ENCODE results near the gene COMMD10.
A peak's percentile ranks its signal among the peaks of the same experiment; 100 is the strongest.
"Not testable (repeated sequence)": the region's sequence is repeated elsewhere in the genome, so short reads cannot be mapped to it uniquely, and the experiment has no call there.

The COMMD10 gene

DNA sequence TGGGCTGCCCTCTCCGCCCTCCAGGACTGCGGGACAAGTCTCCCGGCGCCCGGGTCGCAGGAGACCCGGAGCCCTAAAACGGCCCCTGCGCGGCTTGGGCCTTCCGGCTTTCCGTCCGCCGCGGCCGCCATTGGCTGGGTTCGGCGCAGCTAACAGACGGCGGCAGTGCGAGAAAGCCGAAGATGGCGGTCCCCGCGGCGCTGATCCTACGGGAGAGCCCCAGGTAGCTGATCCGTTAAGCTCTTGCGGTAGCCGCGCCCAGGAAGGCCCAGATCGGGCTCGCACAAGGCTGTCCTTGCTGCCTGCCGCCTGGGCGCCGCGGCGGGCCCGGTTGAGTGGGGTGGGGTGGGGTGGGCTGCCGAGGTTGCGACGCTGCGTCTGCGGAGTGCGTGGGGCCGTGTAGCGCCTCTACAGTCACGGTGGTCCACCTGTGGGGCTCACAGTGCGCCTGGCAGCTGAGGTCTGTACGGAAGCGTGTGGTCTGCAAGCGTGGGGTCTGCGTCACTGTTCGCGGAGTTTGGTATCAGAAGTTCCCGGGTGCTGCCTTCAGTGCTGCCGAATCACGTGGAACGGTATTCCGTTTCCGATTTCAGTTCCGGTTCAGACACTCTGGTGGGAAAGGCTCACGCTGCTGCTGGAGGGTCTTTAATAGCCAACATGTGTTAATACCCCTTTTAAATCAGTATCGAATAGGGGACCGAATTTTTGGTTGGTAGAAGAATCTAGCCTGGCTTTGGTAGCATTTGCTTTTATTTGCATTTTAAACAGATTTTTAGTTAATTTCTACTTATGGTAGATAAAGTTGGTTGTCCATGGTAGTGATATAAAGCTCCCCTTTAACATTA is at the start of gene COMMD10:
TSS of gene COMMD10 (plus strand) at position 155 of the 845 bp plus-strand sequence.
- peak; percentile 54 for DNase-seq

GRCh38 chr5:116035123-116035522 is 49.7 kb upstream of the COMMD10 start:
- no peak for DNase-seq

DNA sequence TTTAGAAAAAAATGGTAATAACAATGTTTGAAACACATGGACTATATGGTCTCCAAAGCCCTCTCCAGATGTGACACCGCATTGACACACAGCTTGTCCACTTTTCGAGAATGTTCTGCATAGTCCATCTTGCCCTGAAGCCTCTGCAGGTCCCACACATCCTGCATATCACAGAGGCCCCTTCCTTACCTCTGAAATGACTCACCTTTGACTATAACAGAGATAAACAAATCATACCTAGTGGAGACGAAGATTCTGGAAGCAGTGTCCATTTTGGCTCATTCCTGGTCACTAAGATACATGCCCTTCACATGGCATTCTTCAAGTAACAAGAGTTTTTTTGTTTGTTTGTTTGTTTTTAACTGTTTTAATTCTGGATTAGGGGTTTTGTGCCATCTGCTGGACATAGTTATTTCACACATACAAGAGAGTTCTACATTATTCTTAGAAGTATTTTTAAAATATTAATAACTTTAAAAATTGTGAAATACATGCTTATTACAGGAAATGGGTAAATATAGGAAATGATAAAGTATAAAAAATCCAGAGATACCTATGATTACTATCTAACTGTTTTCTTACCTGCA is 47.5 kb upstream of the COMMD10 start:
- DNase-seq = no peak

- DNase-seq = no peak
Measured at GRCh38 chr5:116038817-116039216, 46.0 kb upstream of the COMMD10 start.

DNA sequence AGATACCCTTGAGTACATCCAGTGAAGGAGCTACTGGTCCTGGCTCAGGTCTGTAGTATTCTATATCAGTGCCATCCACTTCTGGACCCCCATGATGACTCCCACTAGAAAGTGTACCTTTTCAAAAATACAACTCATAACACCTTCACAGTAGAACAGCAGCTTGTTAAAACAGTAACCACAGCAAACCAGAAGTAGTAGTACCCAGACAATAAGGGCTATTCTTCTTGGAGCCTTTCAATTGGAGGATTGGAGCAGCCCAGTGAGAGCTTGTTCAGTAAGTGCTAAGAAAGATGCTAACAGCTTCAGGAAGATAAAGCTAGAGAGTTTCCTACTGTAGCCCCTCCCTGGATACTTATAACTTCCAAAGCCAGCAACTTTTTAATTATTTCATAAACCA is 42.5 kb upstream of the COMMD10 start:
- DNase-seq = no peak

DNA sequence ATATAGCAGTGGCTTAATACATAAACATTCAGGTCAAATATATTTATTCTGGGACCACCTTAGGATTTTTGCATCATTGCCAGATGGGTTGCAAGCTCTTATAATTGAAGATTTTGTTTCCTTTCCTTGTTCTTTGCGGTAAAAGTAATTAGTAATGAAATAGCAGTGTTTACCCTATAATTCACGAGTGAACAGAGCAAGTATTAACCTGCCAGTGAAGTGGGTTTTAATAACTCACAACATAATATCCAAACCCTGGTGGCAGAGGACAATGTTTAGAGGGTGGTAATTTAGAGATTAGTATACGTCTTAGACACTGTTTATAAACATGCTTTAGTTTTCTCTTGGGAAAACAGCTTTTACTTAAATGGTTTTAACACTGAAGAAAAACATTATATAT is 40.8 kb upstream of the COMMD10 start:
- no peak for DNase-seq

DNA sequence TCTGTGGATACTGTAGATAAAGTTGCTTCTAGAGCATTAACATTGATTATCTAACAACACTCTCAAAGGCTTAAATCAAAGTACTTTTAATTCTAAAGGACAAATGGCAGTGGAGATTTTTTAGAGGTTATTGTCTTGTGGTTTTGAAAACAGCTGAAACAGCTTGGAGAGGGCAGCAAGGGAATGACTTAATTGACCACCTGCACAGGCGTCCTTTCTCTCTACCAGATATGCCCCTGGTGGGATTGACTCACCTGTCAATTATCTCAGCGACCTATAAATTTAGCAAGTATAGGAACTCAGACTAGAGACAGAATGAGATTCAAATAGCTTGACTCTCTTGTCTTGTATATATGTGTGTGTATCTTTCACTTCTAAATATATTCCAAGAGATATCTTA is 39.0 kb upstream of the COMMD10 start:
- no peak for DNase-seq

DNA sequence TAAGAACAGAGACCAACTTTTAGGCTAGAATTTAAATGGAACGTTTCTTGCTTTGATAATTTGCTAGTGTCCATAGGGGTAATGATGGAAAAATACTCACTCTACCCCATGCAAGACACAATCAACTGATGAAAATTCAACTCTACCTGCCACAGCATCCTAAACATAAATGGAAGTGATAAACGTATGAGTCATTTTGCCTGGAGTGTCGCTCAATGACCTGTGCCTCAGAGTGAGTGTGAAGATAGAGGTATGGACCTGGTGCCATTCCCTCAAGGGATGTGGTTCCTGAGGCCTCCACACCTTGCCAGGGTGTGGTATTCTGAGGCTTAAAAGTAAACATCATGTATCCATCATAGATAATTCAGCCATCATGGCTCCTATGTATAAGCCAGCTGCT is 38.6 kb upstream of the COMMD10 start:
- no peak for DNase-seq

- DNase-seq = no peak
Measured at GRCh38 chr5:116046823-116047222, 38.0 kb upstream of the COMMD10 start.

GRCh38 chr5:116058346-116058936 is 26.4 kb upstream of the COMMD10 start:
- DNase-seq = no peak

GRCh38 chr5:116062352-116062751 is 22.5 kb upstream of the COMMD10 start:
- DNase-seq = no peak

- DNase-seq = no peak
Measured at GRCh38 chr5:116063950-116064349, 20.9 kb upstream of the COMMD10 start.

DNA sequence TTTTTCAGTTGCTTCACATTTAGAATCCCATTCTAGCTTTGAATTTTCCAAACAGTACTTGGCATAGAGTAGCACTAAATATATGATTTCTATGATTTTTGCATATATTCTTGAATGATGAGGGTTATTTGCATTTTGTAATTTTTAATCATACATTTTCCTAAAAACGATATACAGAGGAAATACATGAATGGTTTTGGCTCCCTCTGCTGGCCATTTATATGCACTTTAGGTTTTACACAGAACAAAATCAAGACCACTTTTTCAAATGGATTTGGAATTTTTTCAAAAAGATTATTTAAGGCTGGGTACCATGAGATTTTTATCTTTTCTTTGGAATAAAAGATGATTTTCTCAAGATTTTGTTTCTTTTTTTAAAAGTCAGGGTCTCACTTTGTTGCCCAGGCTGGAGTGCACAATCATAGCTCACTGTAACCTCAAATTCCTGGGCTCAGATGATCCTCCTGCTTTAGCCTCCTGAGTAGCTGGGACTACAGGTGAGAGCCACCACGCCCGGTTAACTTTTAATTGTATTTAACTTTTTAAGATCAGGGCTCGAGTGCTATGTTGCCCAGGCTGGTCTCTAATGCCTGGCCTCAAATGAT is 16.7 kb upstream of the COMMD10 start:
- DNase-seq = peak; percentile 23

DNA sequence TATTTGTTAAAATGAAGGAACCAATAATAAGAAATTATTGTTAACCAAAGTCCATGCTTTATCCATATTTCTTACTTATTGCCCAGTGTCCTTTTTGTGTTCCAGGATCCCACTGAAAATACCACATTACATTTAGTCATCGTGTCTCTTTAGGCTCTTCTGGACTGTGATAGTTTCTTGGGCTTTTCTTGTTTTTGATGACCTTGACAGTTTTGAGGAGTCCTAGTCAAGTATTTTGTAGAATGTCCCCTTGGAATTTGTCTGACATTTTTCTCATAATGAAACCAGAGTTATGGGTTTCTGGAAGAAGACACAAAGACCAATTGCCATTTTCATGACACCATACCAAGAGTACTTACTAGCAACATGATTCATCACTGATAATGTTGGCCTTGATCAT is 13.6 kb upstream of the COMMD10 start:
- no peak for DNase-seq

DNA sequence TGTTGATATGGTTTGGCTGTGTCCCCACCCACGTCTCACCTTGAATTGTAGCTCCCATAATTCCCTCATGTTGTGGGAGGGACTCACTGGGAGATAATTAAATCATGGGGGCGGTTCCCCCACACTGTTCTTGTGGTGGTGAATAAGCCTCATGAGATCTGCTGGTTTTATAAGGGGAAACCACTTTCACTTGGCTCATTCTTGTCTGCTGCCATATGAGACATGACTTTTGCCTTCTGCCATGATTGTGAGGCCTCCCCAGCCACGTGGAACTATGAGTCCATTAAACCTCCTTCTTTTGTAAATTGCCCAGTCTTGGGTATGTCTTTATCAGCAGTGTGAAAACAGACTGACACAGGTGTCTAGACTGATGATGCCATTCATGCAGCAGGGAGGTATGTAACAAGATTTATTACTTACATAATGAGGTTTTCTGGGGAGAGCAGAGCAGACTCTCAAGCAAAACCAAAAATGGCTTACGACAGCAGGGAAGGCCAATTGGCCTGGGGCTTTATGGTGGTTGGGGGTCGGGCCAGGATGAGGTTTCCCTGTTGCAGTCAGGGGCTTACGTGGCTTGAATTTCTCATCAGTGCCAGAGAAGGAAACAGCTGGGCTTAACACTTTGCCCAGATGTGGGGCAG is 9.5 kb upstream of the COMMD10 start:
- no peak for DNase-seq

DNA sequence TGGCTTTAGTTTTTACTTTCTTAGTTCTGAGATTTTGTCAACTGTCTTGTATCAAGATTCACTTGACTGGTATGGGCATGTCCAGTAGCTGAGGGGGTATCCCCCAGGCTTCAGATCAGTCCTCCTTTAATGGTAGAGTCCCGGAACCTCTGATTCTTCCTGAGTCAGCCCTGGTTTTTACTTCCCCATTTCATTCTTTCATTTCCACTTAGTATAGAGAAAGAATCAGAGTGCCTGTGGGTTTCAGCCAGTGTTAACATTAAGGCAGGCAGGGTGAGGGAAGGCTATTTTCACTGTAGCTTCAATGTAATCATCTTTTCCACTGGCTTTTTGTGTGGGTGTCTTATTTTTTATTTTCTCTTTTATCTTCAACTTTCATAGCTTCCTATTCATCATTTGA is 8.3 kb upstream of the COMMD10 start:
- DNase-seq = no peak

DNA sequence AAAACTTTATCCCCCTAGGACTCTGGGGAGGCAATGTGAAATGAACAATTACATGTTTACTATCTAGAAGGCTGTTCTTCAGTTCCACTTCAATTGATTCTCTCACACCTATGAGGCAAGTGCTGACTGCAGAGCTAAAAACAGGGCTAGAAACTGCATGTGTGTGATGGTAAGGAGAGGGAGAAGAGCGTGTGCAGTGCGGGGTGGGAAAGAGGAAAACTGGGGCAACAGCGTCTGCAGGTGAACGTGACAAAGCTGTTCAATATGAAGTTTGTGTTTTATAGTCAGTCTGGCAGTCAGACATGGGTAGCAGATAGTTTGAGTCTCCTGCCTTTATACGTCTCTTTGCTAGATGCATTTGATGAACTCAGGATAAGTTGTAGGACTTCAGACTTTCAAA is 6.6 kb upstream of the COMMD10 start:
- no peak for DNase-seq

GRCh38 chr5:116084287-116084691 is 536 bp upstream of the COMMD10 start:
- no peak for DNase-seq

- not testable (repeated sequence) for DNase-seq
Measured at GRCh38 chr5:116086309-116086708, 1.5 kb downstream of the COMMD10 start.

DNA sequence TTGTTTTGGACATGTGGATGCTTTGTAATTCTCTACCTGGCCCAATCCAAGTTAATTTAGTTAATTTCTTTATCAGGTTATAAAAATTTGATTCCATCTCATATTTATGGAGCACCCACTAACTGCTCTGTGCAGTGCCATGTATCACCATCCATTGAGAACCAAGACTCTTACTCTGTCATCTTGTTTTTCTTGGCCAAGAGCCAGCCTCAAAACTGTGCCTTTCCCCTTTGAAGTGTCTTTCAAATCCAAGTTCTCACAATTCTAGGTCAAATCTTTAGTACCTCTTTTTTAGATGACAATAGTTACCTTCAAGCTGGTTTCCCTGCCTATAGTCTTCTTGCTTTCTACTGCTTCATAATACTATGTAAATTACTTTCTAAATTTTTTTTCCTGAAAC is 3.2 kb downstream of the COMMD10 start:
- DNase-seq = no peak

- DNase-seq = no peak
Measured at GRCh38 chr5:116090302-116090701, 5.5 kb downstream of the COMMD10 start.

- DNase-seq = no peak
Measured at GRCh38 chr5:116091416-116091815, 6.6 kb downstream of the COMMD10 start.

DNA sequence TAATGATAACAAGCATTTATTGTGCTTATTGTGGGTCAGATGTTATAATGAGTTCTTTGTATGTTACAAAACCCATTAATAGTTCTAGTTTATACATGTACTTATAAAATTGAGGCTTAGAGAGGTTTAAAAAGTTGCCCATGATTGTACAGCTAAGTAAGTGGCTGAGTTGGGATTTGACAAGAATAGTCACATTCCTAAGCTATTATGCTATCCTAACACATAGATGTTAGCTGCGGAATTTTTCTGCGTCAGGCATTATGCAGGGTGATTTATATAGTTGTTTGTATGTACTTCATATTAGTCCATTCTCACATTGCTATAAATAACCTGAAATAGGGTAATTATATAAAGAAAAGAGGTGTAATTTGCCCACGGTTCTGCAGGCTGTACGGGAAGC is 12.5 kb downstream of the COMMD10 start:
- no peak for DNase-seq

Data from NCI-H446 treated with DMSO at 0.1 percent for 48 hours (cell line).